DND-41 (cell line): Measurements from ENCODE around the gene TSPYL2.

Experiments used
- CTCF ChIP-seq: IDR thresholded peaks from 2 replicates; pipeline ENCODE4 v1.5.1; 2012; ENCODE audit warnings: borderline replicate concordance, low read length, moderate library complexity, mild to moderate bottlenecking; ENCODE audit not compliant: poor library complexity, severe bottlenecking; ENCODE audit errors: extremely low read depth
- EZH2 ChIP-seq: IDR thresholded peaks from 3 replicates; pipeline ENCODE4 v1.6.1; 2012; ENCODE audit warnings: borderline replicate concordance, low read depth, mild to moderate bottlenecking, moderate library complexity, low read length, inconsistent platforms; ENCODE audit not compliant: severe bottlenecking

DNA sequence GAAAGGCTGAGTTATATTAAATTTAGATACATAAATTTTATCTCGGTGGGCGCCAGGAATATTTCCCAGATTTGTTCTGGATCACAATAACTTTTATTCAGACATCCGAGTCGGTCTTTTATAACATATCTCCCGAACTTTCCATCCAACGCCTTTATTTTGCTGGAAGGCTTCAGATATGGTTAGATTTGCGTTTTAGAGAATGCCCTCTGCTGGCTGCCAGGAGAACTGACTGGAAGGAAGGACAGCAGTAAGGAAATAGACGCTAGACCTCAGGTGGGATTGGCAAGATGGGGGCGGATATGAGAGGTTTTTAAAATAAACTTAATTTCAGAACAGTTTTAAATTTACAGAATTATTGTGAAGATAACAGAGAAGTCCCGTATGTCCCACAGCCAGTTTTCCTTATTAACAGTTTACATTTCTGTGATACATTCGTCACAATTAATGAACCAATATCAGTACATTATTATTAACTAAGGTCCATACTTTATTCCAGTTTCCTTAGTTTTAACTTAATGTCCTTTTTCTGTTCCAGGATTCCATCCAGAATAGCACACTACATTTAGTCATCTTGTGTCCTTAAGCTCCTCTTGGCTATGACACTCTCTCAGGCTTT lies 7.2 kb downstream of the TSPYL2 start:
- TF ChIP-seq CTCF (peak; percentile 79), EZH2 (no peak)
